Heart left ventricle (tissue), 16 donors: ENCODE data around the gene STX1B. TPM values are rescaled to one million over a fixed set of nuclear protein-coding genes. Genes with fewer than 3 reads are reported as not detected.

ENCODE experiments used
- ATAC-seq, 4 donors: fragments of 200-7000 bp; cut with Tn5 transposase; one replicate each; pipeline ENCODE4 v1.9.1; 2020 to 2022; ENCODE audit warnings: moderate library complexity in 4 of 4, mild to moderate bottlenecking in 3 of 4, moderate number of reproducible peaks in 1 of 4
- DNase-seq, 5 donors: peaks; one replicate each; pipeline ENCODE4 v3.0.0-alpha.2; 2020
- H3K27ac ChIP-seq, 12 donors: fragments of 200-600 bp; sonication (generic) in 4 of 12; one replicate each; pipeline versions ENCODE4 v1.5.0 to v1.8.0; 2016 to 2022; ENCODE audit warnings: mild to moderate bottlenecking in 2 of 12
- H3K27me3 ChIP-seq, 9 donors: fragments of 200-600 bp; sonication (generic) in 2 of 9; one replicate each; pipeline versions ENCODE4 v1.5.1 to v1.8.0; 2016 to 2022; ENCODE audit warnings: mild to moderate bottlenecking in 3 of 9
- H3K36me3 ChIP-seq, 9 donors: fragments of 200-600 bp; sonication (generic) in 2 of 9; one replicate each; pipeline versions ENCODE4 v1.5.0 to v1.8.0; 2018 to 2022; ENCODE audit warnings: mild to moderate bottlenecking in 2 of 9
- H3K4me1 ChIP-seq, 12 donors: fragments of 200-600 bp; sonication (generic) in 4 of 12; one replicate each; pipeline versions ENCODE4 v1.5.0 to v1.8.0; 2016 to 2022; ENCODE audit warnings: mild to moderate bottlenecking in 3 of 12
- H3K4me3 ChIP-seq, 12 donors: fragments of 200-600 bp; sonication (generic) in 4 of 12; one replicate each; pipeline versions ENCODE4 v1.5.0 to v1.8.0; 2017 to 2022; ENCODE audit warnings: mild to moderate bottlenecking in 9 of 12, moderate library complexity in 4 of 12
- H3K9me3 ChIP-seq, 12 donors: fragments of 200-600 bp; sonication (generic) in 4 of 12; one replicate each; pipeline versions ENCODE4 v1.5.0 to v1.8.0; 2016 to 2022; ENCODE audit warnings: mild to moderate bottlenecking in 1 of 12
- POLR2A ChIP-seq, 2 donors: fragments of 450-650 bp; IDR thresholded peaks; one replicate each; pipeline ENCODE4 v1.6.1; 2017; ENCODE audit warnings: antibody characterized with exemption in 2 of 2, mild to moderate bottlenecking in 2 of 2, moderate library complexity in 2 of 2
- WGBS, 4 donors: extraction: QIAGEN DNeasy Blood & Tissue Kit in 2 of 4; methylation state at CpG; one replicate each; pipeline versions ENCODE4 v1.1.5 to v1.1.7; 2013 to 2018; 5-methylcytosine and 5-hydroxymethylcytosine counted together
- intact Hi-C, 10 donors: fragments of 100-400 bp; cut with DNase I; formaldehyde crosslinking; loops; one replicate each; pipeline versions ENCODE4 v1.11.1 to v1.14.2; 2022
- polyA plus RNA-seq, 2 donors: library from polyadenylated mRNA; stranded (reverse); fragments of 200-250 nt; gene quantifications; one replicate each; pipeline ENCODE4 v1.2.3, GENCODE V29; 2013
- total RNA-seq, 9 donors: library from RNA; depleted of rRNA in 2 of 9; stranded (reverse); fragments of >200 nt in 2 of 9; fragmentation: NEBNext Ultra II Directional in 3 of 9; extraction: Animal tissue kit (Norgen Biotek cat#: 25700) in 3 of 9; gene quantifications; one replicate each; pipeline versions ENCODE4 v1.1.0 to v1.2.4, GENCODE V29; 2016 to 2023
- TF ChIP-seq, protein P1 (sequence below), 12 donors: fragments of 200-600 bp; sonication (generic) in 4 of 12; IDR thresholded peaks; one replicate each; pipeline versions ENCODE4 v1.5.0 to v1.8.0; 2018 to 2022; ENCODE audit warnings: antibody characterized with exemption in 12 of 12, mild to moderate bottlenecking in 5 of 12
- donor health status: ischemic (EF 13 %, LVEDD 7.1; RV severe dilation, severe dysfunction).
- donor health status: healthy with polysubstance abuse.
- donor health status: DM: no; HTN: yes; CAD: no.
- donor health status: DM: no; HTN: no; CAD: no.
- donor health status: ischemic (EF 25% LVEDD 6.9; RV normal size, moderate dysfunction).
- donor health status: ischemic (EF 25% LVEDD 5.7; RV mildly dilated, moderate dysfunction).
- donor health status: healthy.
- donor health status: DM: yes; HTN: yes; CAD: no.
- donor health status: ischemic (EF 35%, LVEDD 5.7; RV mildly dilated, moderate dysfunction).
- donor health status: nonischemic (EF 11% LVEDD 7.7; RV severe dilation, severe dysfunction).
- donor health status: DM: yes; HTN: yes; CAD: no.
- donor health status: PGD.
- donor health status: ischemic (EF 29% LVEDD 5.4; RV normal size, mild dysfunction).
- donor health status: nonischemic (EF 23%, LVEDD 6.1; RV moderate dilation, normal function).

The STX1B gene
- total and polyA plus RNA-seq, 11 donors, result 0.20 to 2.1 (median 0.82) TPM

DNA sequence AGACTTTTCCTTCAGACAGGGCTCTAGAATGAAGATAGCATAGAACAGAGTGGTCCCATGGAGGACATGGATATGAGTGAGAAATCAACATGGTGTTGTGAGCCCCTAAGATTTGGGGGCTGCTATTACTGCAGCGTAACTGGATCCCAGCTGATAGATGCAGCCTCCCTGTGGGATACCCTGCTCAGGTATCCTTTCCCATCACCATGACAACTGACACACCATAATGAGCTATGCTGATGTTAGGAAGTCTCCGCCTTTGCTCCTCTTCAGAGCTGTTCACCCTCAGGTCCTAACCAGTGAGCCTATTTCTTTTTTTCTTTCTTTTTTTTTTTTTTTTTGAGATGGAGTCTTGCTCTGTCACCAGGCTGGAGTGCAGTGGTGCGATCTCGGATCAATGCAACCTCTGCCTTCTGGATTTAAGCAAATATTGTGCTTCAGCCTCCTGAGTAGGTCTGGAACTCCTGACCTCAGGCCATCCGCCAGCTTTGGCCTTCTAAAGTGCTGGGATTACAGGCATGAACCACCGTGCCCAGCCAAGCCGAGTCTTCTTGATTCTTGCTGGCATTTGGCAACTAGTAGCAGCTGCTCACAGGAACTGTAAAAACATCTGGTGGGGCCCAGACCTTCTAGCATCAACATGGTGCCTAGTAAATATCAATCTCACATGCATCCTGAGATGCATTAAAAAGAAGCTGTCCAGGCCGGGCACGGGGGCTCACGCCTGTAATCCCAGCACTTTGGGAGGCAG lies 40.0 kb upstream of the STX1B start:
- Histone ChIP-seq H3K27me3 (no peaks in the 10 kb centered on the region), H3K4me1 (peaks cover 0 to 9% (median 0%) of the 10 kb centered on the region in 12 donors), H3K27ac (no peak overlapping the region), H3K4me3 (no peak overlapping the region), H3K36me3 (no peaks in the 10 kb centered on the region), H3K9me3 (no peaks in the 10 kb centered on the region)
- ATAC-seq (no peak), DNase-seq (no peak)
- intact Hi-C loops, result no loop called here
- no peak for TF ChIP-seq POLR2A (IDR thresholded peaks at IDR 0.05)
- TF ChIP-seq, protein P1, sequence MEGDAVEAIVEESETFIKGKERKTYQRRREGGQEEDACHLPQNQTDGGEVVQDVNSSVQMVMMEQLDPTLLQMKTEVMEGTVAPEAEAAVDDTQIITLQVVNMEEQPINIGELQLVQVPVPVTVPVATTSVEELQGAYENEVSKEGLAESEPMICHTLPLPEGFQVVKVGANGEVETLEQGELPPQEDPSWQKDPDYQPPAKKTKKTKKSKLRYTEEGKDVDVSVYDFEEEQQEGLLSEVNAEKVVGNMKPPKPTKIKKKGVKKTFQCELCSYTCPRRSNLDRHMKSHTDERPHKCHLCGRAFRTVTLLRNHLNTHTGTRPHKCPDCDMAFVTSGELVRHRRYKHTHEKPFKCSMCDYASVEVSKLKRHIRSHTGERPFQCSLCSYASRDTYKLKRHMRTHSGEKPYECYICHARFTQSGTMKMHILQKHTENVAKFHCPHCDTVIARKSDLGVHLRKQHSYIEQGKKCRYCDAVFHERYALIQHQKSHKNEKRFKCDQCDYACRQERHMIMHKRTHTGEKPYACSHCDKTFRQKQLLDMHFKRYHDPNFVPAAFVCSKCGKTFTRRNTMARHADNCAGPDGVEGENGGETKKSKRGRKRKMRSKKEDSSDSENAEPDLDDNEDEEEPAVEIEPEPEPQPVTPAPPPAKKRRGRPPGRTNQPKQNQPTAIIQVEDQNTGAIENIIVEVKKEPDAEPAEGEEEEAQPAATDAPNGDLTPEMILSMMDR (IDR thresholded peaks at IDR 0.05), result no peak
- 82 to 98% (median 89%) methylated on average over 10 of the region's 10 CpGs for WGBS, 4 donors

DNA sequence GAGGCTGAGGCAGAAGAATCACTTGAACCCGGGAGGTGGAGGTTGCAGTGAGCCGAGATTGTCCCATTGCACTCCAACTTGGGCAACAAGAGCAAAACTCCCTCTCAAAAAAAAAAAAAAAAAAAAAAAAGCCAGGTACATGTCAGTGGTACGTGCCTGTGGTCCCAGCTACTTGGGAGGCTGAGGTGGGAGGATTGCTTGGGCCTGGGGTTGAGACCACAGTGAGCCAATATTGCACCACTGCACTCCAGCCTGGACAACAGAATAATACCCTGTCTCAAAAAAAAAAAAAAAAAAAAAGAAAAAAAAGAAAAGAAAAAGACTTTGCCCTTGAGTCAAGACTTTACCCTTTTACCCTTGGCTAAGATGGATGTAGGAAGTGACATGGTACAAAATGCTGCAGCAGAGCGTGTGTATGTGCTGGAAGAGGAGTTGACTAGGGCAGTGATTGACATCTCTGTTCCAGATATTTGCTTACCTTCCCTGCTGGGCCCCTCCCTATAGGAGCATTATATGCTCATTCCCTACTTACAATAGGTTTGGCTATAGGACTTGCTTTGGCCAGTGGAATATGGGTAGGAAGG lies 33.6 kb upstream of the STX1B start:
- TF ChIP-seq, protein P1 (IDR thresholded peaks at IDR 0.05), result no peak
- TF ChIP-seq POLR2A (IDR thresholded peaks at IDR 0.05), result no peak
- no peak for ATAC-seq
- H3K27me3 ChIP-seq, result no peaks in the 10 kb centered on the region
- H3K27ac ChIP-seq, result no peak overlapping the region
- peaks cover 0 to 46% (median 41%) of the 10 kb centered on the region in 9 donors for H3K36me3 ChIP-seq
- H3K4me1 ChIP-seq, result peaks cover 0 to 3% (median 0%) of the 10 kb centered on the region in 12 donors
- intact Hi-C loops, result no loop called here
- H3K4me3 ChIP-seq, result no peak overlapping the region
- DNase-seq, result no peak
- WGBS, 4 donors, result 91 to 97% (median 95%) methylated on average over 4 of the region's 4 CpGs
- no peaks in the 10 kb centered on the region for H3K9me3 ChIP-seq

DNA sequence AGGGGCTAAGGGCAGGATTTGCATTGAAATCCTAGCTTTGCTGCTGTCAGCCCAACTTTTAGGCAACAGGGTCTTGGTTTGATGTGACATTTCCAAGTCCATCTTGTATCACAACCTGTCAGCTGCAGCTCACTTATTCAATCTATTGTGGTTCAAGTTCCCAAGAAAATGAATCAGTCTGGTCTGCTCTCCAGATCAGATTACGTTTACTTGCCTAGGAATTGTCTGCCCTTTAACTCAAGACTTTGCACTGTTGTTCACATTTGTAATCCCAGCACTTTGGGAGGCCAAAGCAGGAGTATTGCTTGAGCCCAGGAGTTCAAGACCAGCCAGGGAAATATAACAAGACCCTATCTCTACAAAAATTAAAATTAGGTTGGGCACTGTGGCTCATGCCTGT lies 32.9 kb upstream of the STX1B start:
- Histone ChIP-seq H3K27ac (no peak overlapping the region), H3K36me3 (peaks cover 0 to 52% (median 47%) of the 10 kb centered on the region in 9 donors)
- intact Hi-C loops, result no loop called here

DNA sequence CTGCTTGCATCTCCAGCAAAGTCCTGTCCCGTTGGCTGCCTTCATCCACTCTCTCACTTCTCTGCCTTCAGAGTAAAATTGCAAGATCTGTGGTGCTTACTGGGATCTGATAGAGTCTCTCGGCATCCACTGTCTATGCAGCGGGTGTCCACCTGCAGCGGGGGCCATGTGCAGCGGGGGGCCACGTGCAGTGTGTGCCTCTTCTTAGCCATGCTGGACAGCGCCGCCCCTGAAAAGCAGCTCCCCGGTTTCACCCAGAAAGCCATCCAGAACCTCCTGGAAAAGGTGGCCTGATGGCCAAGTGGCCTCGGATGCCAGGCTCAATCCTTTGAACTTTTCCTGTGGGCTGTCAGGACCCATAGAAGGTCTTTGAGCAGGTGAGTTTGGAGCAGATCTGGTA lies 32.4 kb upstream of the STX1B start:
- intact Hi-C loops, result no loop called here
- Histone ChIP-seq H3K4me3 (no peak overlapping the region), H3K9me3 (no peaks in the 10 kb centered on the region), H3K4me1 (no peaks in the 10 kb centered on the region), H3K27me3 (no peaks in the 10 kb centered on the region), H3K36me3 (peaks cover 0 to 57% (median 52%) of the 10 kb centered on the region in 9 donors), H3K27ac (no peak overlapping the region)
- ATAC-seq, result no peak
- no peak for DNase-seq
- WGBS, 4 donors, result 90 to 98% (median 92%) methylated on average over 6 to 10 of the region's 10 CpGs
- TF ChIP-seq, protein P1 (IDR thresholded peaks at IDR 0.05), result no peak
- no peak for TF ChIP-seq POLR2A (IDR thresholded peaks at IDR 0.05)

More for the DNA sequence above, 32.9 kb upstream of the STX1B start:
- Histone ChIP-seq H3K9me3 (no peaks in the 10 kb centered on the region), H3K4me1 (peaks cover 0 to 1% (median 0%) of the 10 kb centered on the region in 12 donors), H3K27me3 (no peaks in the 10 kb centered on the region), H3K4me3 (no peak overlapping the region)
- WGBS, 4 donors, result 93 to 100% (median 97%) methylated on average over 1 of the region's 1 CpG
- TF ChIP-seq POLR2A (IDR thresholded peaks at IDR 0.05), result no peak
- TF ChIP-seq, protein P1 (IDR thresholded peaks at IDR 0.05), result no peak
- no peak for ATAC-seq
- no peak for DNase-seq
